ENCODE data around the gene FOXI1. TPM values are rescaled to one million over a fixed set of nuclear protein-coding genes. Genes with fewer than 3 reads are reported as not detected.

The FOXI1 gene
- polyA plus RNA-seq, 3 donors = not detected

- Mint-ChIP-seq H3K27ac (peak overlapping the region in 1 of 7 donors; percentile 3), H3K9me3 (no peaks in the 10 kb centered on the region), H3K27me3 (ENCODE audit: low read depth in 3 of 3) (no peaks in the 10 kb centered on the region), H3K4me3 (no peak overlapping the region), H3K36me3 (peaks cover 96 to 97% of the 10 kb centered on the region in 2 donors), H3K4me1 (no peaks in the 10 kb centered on the region)
- Histone ChIP-seq H2AFZ (ENCODE audit: insufficient read depth, low read depth, low read length, poor library complexity, severe bottlenecking) (no peak overlapping the region), H3K9me3 (replicated peaks in 1 of 2; ENCODE audit: control insufficient read depth in 1 of 2, insufficient read depth in 1 of 2, low read length in 2 of 2) (no peaks in the 10 kb centered on the region), H3K4me1 (ENCODE audit: control insufficient read depth in 1 of 2, insufficient read depth in 2 of 2, low read length in 2 of 2) (no peaks in the 10 kb centered on the region), H3K4me3 (replicated peaks in 1 of 3; ENCODE audit: low read depth in 2 of 3, low read length in 3 of 3) (no peak overlapping the region), H3K9ac (ENCODE audit: insufficient read depth, low read length, poor library complexity, severe bottlenecking) (no peak overlapping the region), H3K79me2 (ENCODE audit: insufficient read depth, low read length) (no peaks in the 10 kb centered on the region), H3K4me2 (replicated peaks; ENCODE audit: extremely low read depth, low read length, poor library complexity, severe bottlenecking) (no peak overlapping the region), H4K20me1 (ENCODE audit: insufficient read depth, low read length) (peaks cover 48% of the 10 kb centered on the region), H3K27me3 (ENCODE audit: control insufficient read depth in 2 of 2, insufficient read depth in 2 of 2, low read length in 2 of 2) (no peaks in the 10 kb centered on the region), H3K36me3 (replicated peaks in 1 of 2; ENCODE audit: control insufficient read depth in 1 of 2, insufficient read depth in 2 of 2, low read length in 2 of 2) (peaks cover 95 to 98% of the 10 kb centered on the region in 2 donors), H3K27ac (ENCODE audit: low read depth in 1 of 2, low read length in 2 of 2) (no peak overlapping the region)
- DNase-seq = no peak
- TF ChIP-seq CTCF (IDR thresholded peaks at IDR 0.05) = no peak
- WGBS (ENCODE audit: insufficient coverage) = no CpG with 5 or more reads among the region's 5 CpGs
- intact Hi-C loops (cut with micrococcal nuclease) = no loop called here
Measured at GRCh38 chr5:170077526-170077925, 28.2 kb upstream of the FOXI1 start.

GRCh38 chr5:170078458-170078857 is 27.2 kb upstream of the FOXI1 start:
- no peaks in the 10 kb centered on the region for H3K4me1 ChIP-seq (ENCODE audit: control insufficient read depth in 1 of 2, insufficient read depth in 2 of 2, low read length in 2 of 2)
- Mint-ChIP-seq H3K27me3 (ENCODE audit: low read depth in 3 of 3) (no peaks in the 10 kb centered on the region), H3K4me1 (no peaks in the 10 kb centered on the region), H3K36me3 (peaks cover 97 to 98% of the 10 kb centered on the region in 2 donors), H3K4me3 (no peak overlapping the region), H3K9me3 (no peaks in the 10 kb centered on the region), H3K27ac (peak overlapping the region in 2 of 7 donors; percentile 17 to 60)
- no peaks in the 10 kb centered on the region for H3K79me2 ChIP-seq (ENCODE audit: insufficient read depth, low read length)
- H3K27ac ChIP-seq (ENCODE audit: low read depth in 1 of 2, low read length in 2 of 2) = no peak overlapping the region
- H3K9me3 ChIP-seq (replicated peaks in 1 of 2; ENCODE audit: control insufficient read depth in 1 of 2, insufficient read depth in 1 of 2, low read length in 2 of 2) = no peaks in the 10 kb centered on the region
- no peak overlapping the region for H3K4me3 ChIP-seq (replicated peaks in 1 of 3; ENCODE audit: low read depth in 2 of 3, low read length in 3 of 3)
- peaks cover 98 to 99% of the 10 kb centered on the region in 2 donors for H3K36me3 ChIP-seq (replicated peaks in 1 of 2; ENCODE audit: control insufficient read depth in 1 of 2, insufficient read depth in 2 of 2, low read length in 2 of 2)
- no peak overlapping the region for H2AFZ ChIP-seq (ENCODE audit: insufficient read depth, low read depth, low read length, poor library complexity, severe bottlenecking)
- H3K4me2 ChIP-seq (replicated peaks; ENCODE audit: extremely low read depth, low read length, poor library complexity, severe bottlenecking) = no peak overlapping the region
- DNase-seq = no peak
- intact Hi-C loops (cut with micrococcal nuclease) = no loop called here
- H3K27me3 ChIP-seq (ENCODE audit: control insufficient read depth in 2 of 2, insufficient read depth in 2 of 2, low read length in 2 of 2) = no peaks in the 10 kb centered on the region
- peaks cover 47% of the 10 kb centered on the region for H4K20me1 ChIP-seq (ENCODE audit: insufficient read depth, low read length)
- WGBS (ENCODE audit: insufficient coverage) = 90% methylated on average over 1 of the region's 3 CpGs
- TF ChIP-seq CTCF (IDR thresholded peaks at IDR 0.05) = no peak
- H3K9ac ChIP-seq (ENCODE audit: insufficient read depth, low read length, poor library complexity, severe bottlenecking) = no peak overlapping the region
